IPS-15b (cell line): ENCODE results near the gene AIM2.
"Not testable (repeated sequence)": the region's sequence is repeated elsewhere in the genome, so short reads cannot be mapped to it uniquely, and the experiment has no call there.

Experiments used
- H3K27me3 ChIP-seq: one replicate; pipeline ENCODE4 v1.6.1; 2013; ENCODE audit warnings: low read length; ENCODE audit not compliant: control insufficient read depth, insufficient read depth
- H3K36me3 ChIP-seq: one replicate; pipeline ENCODE4 v1.6.1; 2013; ENCODE audit warnings: low read length; ENCODE audit not compliant: control insufficient read depth, insufficient read depth
- H3K4me1 ChIP-seq: one replicate; pipeline ENCODE4 v1.6.1; 2013; ENCODE audit warnings: mild to moderate bottlenecking, low read length; ENCODE audit not compliant: control insufficient read depth, insufficient read depth
- H3K4me3 ChIP-seq: one replicate; pipeline ENCODE4 v1.5.1; 2013; ENCODE audit warnings: low read depth, low read length
- H3K9ac ChIP-seq: one replicate; pipeline ENCODE4 v1.6.1; 2013; ENCODE audit warnings: low read depth, mild to moderate bottlenecking, low read length
- H3K9me3 ChIP-seq: one replicate; pipeline ENCODE4 v1.6.1; 2013; ENCODE audit warnings: mild to moderate bottlenecking, low read length; ENCODE audit not compliant: control insufficient read depth, insufficient read depth

AIM2 gene, protein sequence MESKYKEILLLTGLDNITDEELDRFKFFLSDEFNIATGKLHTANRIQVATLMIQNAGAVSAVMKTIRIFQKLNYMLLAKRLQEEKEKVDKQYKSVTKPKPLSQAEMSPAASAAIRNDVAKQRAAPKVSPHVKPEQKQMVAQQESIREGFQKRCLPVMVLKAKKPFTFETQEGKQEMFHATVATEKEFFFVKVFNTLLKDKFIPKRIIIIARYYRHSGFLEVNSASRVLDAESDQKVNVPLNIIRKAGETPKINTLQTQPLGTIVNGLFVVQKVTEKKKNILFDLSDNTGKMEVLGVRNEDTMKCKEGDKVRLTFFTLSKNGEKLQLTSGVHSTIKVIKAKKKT

DNA sequence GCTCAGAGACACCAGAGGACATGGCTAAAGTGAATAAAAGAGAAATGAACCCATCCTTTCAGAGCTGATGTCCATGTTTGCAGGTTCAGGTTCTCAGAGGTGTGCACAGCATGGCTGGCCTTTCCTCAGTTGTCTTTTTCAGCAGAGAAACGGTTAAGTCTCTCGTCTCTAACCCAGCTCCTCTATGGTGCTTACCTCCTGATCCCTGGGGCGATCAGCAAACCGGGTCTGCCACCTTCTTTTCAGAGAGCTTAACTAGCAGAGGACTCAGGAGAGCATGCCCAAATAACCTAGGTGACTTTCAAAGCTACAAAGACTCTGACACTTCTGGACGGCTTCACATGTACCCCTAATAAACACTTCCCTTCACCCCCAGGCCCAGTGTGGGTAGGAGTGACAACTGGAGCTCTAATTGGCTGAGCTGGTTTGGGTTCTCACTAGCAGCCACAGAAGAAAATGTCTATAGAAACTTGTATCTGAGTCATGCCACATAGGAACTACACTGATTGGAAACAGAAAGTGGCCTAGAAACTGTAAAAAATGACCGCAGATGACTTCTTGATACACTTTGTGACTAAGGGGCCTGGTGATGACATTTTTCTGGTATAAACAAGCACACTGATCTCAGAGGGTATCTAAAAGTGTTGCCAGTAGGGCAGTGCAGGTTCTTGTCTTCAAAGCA is at the start of gene AIM2:
AIM2 (minus strand) TSS at position 329 of the 682 bp plus-strand sequence. CDS start 3,267 bp downstream, outside the sequence.
- no peaks in the 10 kb centered on the region for H3K27me3 ChIP-seq
- H3K9ac ChIP-seq, result no peak within 1 kb of the TSS

DNA sequence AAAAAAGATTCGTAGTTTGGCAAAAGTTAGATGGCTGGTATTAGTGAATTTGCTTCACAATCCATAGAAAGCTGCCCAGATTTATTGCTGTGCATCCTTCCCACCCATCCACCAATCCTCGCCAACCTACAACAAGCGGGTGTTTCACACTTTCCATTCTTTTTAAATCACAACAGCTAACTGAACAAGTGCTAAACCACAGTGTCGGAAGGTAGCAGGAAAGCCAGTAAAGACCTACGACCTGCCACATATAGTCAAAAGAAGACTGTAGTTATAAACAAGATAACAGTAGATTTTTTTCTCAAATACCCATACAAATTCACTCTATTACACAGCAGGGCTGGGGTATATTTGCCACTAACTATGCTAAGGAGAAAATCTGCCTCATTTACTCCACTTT is 47.0 kb upstream of the AIM2 start:
- H3K9me3 ChIP-seq, result no peaks in the 10 kb centered on the region
- no peak overlapping the region for H3K4me3 ChIP-seq
- no peaks in the 10 kb centered on the region for H3K27me3 ChIP-seq
- peaks cover 2% of the 10 kb centered on the region for H3K4me1 ChIP-seq
- H3K36me3 ChIP-seq, result no peaks in the 10 kb centered on the region
- no peak overlapping the region for H3K9ac ChIP-seq

More for the DNA sequence above, at the start of gene AIM2:
- no peaks in the 10 kb centered on the region for H3K9me3 ChIP-seq
- no peaks in the 10 kb centered on the region for H3K4me1 ChIP-seq
- no peaks in the 10 kb centered on the region for H3K36me3 ChIP-seq
- H3K4me3 ChIP-seq, result no peak within 1 kb of the TSS

DNA sequence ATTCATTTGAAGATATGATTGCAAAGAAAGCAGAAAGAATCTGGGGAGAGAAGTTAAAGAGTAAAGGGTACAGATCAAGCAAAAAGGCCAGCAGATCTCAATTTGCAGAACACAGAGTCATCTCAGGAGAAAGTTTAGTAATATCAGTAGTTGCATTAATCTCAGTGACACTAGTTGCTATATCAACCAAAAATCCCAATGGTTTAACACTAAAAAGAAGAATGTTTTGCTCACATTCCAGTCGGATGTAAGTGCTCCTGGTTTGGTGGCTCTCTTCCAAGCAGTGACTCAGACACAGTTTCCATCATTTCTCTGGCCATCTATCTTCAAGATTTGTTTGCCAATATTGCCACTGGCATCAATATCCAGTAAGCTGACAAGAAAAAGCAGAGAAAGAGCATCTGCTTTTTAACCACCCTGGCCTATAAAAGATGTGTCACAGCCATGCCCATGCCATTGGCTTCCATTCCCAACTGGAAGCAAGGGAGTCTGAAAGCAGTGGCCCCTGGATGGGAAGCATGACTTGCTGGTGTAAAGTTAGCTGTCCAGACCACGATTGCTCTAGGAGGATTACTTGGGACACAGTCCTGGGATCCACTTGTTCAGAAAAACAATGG is 45.5 kb upstream of the AIM2 start:
- Histone ChIP-seq H3K9me3 (no peaks in the 10 kb centered on the region), H3K27me3 (no peaks in the 10 kb centered on the region), H3K9ac (no peak overlapping the region), H3K36me3 (no peaks in the 10 kb centered on the region), H3K4me1 (peaks cover 2% of the 10 kb centered on the region), H3K4me3 (no peak overlapping the region)

DNA sequence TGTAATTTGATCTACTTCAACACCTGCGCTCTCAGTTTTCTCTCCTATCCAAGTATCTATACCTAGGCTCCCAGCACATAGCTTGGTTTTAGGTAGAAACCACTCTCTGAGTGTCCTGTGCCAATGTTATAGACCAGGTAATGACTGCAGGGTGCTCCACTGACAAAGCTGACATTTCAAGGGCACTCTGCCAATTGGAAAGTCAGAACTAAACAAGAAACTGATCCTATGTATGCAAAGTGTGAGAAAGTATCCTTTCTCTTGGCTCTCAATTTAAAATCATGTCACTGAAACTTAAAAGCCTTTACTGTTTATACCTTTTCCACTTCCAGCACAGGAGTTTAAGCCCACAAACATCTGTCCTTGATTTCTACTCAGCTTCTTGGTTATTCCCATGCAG is 45.0 kb upstream of the AIM2 start:
- no peak overlapping the region for H3K4me3 ChIP-seq
- no peak overlapping the region for H3K9ac ChIP-seq
- peaks cover 2% of the 10 kb centered on the region for H3K4me1 ChIP-seq
- H3K9me3 ChIP-seq, result no peaks in the 10 kb centered on the region
- H3K27me3 ChIP-seq, result no peaks in the 10 kb centered on the region
- H3K36me3 ChIP-seq, result no peaks in the 10 kb centered on the region

DNA sequence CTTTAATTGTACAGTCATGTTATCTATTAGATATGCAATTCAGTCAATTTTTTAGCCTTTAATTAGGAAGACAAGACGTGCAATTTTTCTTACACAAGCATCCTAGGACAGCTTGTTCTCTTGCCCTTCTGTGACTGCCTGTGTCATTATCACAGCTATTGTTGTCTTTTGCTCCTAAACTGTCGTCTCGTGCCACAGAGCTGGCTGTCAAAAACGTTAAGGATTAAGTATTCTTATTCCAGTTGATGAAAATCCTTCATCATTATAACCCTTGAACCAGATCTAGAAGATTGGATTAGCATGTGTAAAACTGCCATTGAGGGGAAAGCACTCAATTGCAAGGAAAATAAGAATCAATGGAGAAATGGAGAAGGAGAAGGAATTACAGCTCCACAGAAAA is 43.8 kb upstream of the AIM2 start:
- no peak overlapping the region for H3K9ac ChIP-seq
- no peak overlapping the region for H3K4me3 ChIP-seq
- H3K4me1 ChIP-seq, result peaks cover 2% of the 10 kb centered on the region
- H3K27me3 ChIP-seq, result no peaks in the 10 kb centered on the region
- no peaks in the 10 kb centered on the region for H3K9me3 ChIP-seq
- H3K36me3 ChIP-seq, result no peaks in the 10 kb centered on the region

DNA sequence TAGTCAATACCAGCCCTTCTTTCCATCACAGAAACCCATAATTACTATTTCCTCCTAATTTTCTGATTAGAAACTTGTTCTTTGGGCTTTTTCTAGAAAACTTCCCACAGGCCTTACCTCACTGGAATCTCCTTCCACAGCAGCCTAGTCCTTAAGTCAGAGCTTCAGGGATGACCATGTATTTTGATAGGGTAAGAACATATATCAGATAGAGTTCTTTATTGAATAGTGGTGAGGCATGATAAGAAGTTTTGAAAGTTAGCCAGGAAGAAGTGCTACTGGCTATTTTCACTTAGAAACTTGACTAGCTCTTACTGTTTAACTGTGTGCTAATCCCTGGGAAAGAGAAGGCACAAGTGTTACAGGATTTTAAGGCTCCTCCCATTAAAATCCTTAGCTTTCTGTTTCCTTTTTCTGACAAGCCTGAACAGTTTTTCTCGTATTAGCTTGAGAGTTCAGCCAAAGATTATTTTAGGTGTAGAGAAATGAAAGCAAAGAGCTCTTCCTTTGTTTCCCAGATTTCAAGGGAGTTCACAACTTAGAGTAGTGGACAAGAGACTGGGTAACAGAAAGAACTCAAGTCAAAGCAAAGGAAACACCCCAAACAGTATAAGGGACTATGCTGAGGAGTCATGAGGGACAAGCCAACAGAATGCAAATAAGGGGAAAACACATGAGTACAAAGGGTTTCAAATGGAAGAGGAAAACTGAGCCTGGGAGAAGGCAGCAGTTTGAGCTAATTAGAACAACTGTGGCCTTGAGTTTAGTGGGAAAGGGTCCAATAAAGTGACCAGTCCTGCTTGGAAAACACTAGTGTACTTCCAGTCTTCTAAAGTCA is 37.2 kb upstream of the AIM2 start:
- H3K9me3 ChIP-seq, result no peaks in the 10 kb centered on the region

DNA sequence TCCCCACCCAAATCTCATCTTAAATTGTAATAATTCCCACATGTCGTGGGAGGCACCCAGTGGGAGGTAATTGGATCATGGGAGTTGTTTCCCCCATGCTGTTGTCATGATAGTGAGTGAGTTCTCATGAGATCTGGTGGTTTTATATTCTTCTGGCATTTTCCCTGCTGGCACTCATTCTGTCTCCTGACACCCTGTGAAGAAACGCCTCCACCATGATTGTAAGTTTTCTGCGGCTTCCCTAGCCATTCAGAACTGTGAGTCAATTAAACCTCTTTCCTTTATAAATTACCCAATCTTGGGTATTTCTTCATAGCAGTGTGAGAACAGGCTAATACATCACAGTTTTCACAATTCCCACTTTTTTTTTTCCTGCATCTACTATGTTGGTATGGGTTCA is 26.5 kb upstream of the AIM2 start:
- not testable (repeated sequence) for H3K9me3 ChIP-seq, H3K4me1 ChIP-seq, H3K36me3 ChIP-seq, H3K9ac ChIP-seq, H3K4me3 ChIP-seq, H3K27me3 ChIP-seq

More for the DNA sequence above, 37.2 kb upstream of the AIM2 start:
- Histone ChIP-seq H3K27me3 (no peaks in the 10 kb centered on the region), H3K9ac (no peak overlapping the region), H3K4me3 (no peak overlapping the region), H3K4me1 (no peaks in the 10 kb centered on the region), H3K36me3 (no peaks in the 10 kb centered on the region)

DNA sequence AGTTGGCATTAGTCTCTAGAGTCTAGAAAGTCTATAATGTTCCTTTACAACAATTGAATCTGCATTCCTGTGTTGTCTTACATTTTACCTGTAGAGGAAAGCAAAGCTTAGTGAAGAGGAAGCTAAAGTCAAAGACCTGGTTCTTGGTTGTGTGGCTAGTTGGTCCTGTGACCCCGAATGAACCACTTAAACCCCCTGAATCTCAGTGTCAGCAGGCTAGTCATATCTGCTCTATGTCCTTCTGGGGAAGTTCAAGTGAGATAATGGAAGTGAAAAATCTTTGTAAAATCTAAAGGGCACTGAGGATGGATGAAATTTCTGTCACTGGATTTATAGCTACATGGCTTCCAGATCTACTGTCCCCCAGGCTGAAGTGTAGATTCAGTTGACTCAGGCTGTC is 24.0 kb upstream of the AIM2 start:
- Histone ChIP-seq H3K9ac (no peak overlapping the region), H3K4me1 (peaks cover 3% of the 10 kb centered on the region), H3K36me3 (no peaks in the 10 kb centered on the region), H3K4me3 (no peak overlapping the region), H3K27me3 (no peaks in the 10 kb centered on the region), H3K9me3 (no peaks in the 10 kb centered on the region)

DNA sequence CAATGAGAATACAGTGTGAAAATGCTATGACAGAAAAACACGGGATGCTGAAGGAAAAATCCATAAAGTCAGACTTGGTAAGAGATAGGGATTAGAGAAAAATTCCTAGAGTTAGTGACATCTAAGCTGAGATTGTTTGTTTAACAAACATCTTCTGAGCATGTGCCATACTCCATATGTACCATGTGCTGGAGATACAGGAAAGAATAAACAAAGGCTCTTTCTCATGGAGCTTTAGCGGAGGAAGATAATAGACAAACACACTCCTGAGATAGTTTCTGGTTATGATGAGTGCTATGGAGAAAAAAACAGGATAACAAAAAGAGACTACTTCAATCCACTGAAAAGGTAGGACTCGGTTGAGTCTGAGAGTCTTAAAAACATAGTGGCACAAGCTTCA is 22.0 kb upstream of the AIM2 start:
- Histone ChIP-seq H3K9ac (no peak overlapping the region), H3K27me3 (no peaks in the 10 kb centered on the region), H3K4me3 (no peak overlapping the region), H3K36me3 (no peaks in the 10 kb centered on the region), H3K4me1 (peaks cover 3% of the 10 kb centered on the region), H3K9me3 (no peaks in the 10 kb centered on the region)

DNA sequence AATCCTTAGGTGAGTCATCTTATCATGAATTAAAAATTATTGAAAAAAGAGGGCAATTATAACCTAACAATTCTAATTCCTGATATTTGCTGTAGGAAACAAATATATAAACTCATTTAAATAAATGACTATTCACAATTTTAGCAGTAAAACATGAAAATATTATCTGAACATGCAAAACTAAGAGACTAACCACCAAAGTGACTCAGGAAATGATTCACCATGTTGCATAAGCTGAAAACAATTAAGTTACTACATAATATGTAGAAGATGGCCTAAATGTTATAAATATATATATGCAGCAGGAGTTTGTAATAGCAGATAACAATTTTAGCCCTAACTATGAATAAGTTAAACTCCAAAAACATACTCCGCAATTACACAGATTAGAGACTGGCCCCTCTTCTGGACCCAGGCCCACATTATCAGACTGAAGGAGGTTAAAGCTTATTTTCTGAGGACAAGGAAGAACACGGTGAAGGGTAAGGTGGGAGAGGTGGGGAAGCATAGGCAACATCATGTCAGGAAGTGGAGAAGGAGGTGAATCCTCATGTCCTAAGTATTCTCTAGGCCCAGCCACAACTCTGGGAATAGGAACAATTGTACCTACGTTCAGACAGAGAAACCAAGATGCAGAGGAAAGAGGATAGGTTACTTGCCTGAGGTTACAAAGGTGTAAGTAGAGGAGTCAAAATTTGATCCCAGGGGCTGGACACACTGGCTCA is 15.6 kb upstream of the AIM2 start:
- H3K27me3 ChIP-seq, result no peaks in the 10 kb centered on the region
- no peak overlapping the region for H3K4me3 ChIP-seq
- H3K36me3 ChIP-seq, result no peaks in the 10 kb centered on the region
- no peaks in the 10 kb centered on the region for H3K9me3 ChIP-seq
- no peaks in the 10 kb centered on the region for H3K4me1 ChIP-seq
- H3K9ac ChIP-seq, result no peak overlapping the region

DNA sequence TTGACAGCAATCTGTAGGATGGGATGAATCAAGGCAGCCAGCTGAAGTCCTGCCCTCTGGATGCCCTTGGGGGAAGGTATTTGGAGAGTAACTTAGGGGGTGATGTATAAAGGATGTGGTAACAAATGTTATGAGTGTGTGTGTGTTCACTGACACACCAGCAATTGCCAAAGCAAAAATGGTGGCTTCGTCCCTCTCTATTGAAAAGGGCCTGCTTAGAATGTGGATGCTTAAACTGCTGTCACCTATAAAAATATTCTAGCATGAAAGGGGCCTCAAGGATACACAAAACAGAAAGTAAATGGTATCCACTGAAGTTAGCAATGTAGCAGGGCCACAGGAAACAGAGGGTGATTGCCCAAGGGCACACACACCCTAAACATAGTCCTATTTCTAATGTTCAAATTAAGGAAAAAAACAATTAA is 15.1 kb upstream of the AIM2 start:
- H3K9me3 ChIP-seq, result no peaks in the 10 kb centered on the region
- H3K9ac ChIP-seq, result no peak overlapping the region
- H3K4me1 ChIP-seq, result no peaks in the 10 kb centered on the region

More for the DNA sequence above, 15.1 kb upstream of the AIM2 start:
- no peaks in the 10 kb centered on the region for H3K27me3 ChIP-seq
- H3K4me3 ChIP-seq, result no peak overlapping the region
- H3K36me3 ChIP-seq, result no peaks in the 10 kb centered on the region
